Measurements from ENCODE around the gene STXBP5. TPM values are rescaled to one million over a fixed set of nuclear protein-coding genes. Genes with fewer than 3 reads are reported as not detected.

The STXBP5 gene
- total and polyA plus RNA-seq, 9 donors, result 3.3 to 15.4 (median 10.4) TPM

DNA sequence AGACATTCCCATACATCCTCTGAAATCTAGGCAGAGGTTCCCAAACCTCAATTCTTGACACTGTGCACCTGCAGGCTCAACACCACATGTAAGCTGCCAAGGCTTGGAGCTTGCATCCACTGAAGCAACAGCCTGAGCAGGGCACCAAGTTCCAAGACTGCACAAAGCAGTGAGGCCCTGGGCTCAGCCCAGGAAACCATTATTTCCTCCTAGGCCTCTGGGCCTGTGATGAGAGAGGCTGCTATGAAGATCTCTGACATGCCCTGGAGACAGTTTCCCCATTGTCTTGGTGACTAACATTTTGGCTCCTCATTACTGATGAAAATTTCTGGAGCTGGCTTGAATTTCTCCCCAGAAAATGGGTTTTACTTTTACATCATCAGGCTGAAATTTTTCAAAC, 196.8 kb downstream of the STXBP5 start:
- TF ChIP-seq EP300 (IDR thresholded peaks at IDR 0.05) (no peak), POLR2A (IDR thresholded peaks at IDR 0.05) (no peak)
- TF ChIP-seq, protein P1, sequence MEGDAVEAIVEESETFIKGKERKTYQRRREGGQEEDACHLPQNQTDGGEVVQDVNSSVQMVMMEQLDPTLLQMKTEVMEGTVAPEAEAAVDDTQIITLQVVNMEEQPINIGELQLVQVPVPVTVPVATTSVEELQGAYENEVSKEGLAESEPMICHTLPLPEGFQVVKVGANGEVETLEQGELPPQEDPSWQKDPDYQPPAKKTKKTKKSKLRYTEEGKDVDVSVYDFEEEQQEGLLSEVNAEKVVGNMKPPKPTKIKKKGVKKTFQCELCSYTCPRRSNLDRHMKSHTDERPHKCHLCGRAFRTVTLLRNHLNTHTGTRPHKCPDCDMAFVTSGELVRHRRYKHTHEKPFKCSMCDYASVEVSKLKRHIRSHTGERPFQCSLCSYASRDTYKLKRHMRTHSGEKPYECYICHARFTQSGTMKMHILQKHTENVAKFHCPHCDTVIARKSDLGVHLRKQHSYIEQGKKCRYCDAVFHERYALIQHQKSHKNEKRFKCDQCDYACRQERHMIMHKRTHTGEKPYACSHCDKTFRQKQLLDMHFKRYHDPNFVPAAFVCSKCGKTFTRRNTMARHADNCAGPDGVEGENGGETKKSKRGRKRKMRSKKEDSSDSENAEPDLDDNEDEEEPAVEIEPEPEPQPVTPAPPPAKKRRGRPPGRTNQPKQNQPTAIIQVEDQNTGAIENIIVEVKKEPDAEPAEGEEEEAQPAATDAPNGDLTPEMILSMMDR (IDR thresholded peaks at IDR 0.05), result no peak
- H3K4me3 ChIP-seq, result no peak overlapping the region
- intact Hi-C loops (cut with DNase I), result no loop called here
- H3K27ac ChIP-seq, result no peak overlapping the region
- H3K27me3 ChIP-seq, result no peaks in the 10 kb centered on the region
- H3K9me3 ChIP-seq, result no peaks in the 10 kb centered on the region
- no peaks in the 10 kb centered on the region for H3K4me1 ChIP-seq (ENCODE audit: insufficient read depth)
- no peak for DNase-seq
- no peaks in the 10 kb centered on the region for H3K36me3 ChIP-seq

DNA sequence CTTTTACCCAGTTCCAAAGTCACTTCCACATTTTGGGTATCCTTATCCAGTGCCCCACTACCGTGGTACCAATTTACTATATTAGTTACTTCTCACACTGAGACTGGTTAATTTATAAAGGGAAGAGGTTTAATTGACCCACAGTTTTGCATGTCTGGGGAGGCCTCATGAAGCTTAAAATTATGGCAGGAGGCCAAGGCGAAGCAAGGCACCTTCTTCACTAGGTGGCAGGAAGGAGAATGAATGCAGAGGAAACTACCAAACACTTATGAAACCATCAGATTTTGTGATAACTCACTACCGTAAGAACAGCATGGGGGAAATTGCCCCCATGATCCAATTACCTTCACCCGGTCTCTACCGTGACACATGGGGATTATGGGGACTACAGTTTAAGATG, 197.6 kb downstream of the STXBP5 start:
- 95 to 96% (median 95%) methylated on average over 5 of the region's 5 CpGs for WGBS, 3 donors
- intact Hi-C loops (cut with DNase I), result no loop called here
- Histone ChIP-seq H3K27ac (no peak overlapping the region), H3K4me3 (no peak overlapping the region), H3K27me3 (no peaks in the 10 kb centered on the region), H3K9me3 (no peaks in the 10 kb centered on the region), H3K36me3 (no peaks in the 10 kb centered on the region), H3K4me1 (ENCODE audit: insufficient read depth) (no peaks in the 10 kb centered on the region)
- DNase-seq, result no peak
- TF ChIP-seq, protein P1 (IDR thresholded peaks at IDR 0.05), result no peak
- TF ChIP-seq EP300 (IDR thresholded peaks at IDR 0.05), result no peak
- no peak for TF ChIP-seq POLR2A (IDR thresholded peaks at IDR 0.05)

DNA sequence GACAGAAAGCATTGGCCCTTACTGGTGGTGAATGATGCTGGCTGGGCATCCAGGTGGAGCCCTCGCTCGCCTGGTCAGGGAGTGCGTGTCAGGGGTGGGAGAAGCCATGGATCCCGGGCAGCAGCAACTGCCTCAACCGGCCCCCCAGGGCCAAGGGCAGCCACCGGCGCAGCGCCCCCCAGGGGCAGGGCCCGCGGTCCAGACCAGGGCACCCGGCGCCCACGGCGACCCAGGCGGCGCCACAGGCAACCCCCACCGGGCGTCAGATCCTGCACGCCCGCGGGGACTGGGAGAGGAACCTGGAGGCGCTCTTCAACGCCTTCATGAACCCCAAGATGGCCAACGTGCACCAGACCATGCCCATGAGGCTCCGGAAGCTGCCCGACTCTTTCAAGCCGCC, 202.6 kb downstream of the STXBP5 start:
- 93 to 95% (median 95%) methylated on average over 16 to 27 of the region's 27 CpGs for WGBS, 3 donors

DNA sequence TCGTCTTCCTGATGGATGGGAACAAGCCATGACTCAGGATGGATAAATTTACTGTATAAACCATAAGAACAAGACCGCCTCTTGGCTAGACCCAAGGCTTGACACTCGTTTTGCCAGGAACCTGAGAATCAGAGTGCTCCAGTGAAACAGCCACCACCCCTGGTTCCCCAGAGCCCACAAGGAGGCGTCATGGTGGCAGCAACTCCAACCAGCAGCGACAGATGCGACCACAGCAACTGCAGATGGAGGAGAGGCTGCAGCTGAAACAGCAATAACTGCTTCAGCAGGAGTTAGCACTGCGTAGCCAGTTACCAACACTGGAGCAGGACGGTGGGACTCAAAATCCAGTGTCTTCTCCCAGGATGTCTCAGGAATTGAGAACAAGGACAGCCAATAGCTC, 203.4 kb downstream of the STXBP5 start:
- TF ChIP-seq, protein P1 (IDR thresholded peaks at IDR 0.05), result no peak
- Histone ChIP-seq H3K27me3 (no peaks in the 10 kb centered on the region), H3K9me3 (no peaks in the 10 kb centered on the region), H3K4me1 (ENCODE audit: insufficient read depth) (no peaks in the 10 kb centered on the region), H3K36me3 (no peaks in the 10 kb centered on the region), H3K4me3 (no peak overlapping the region), H3K27ac (no peak overlapping the region)
- intact Hi-C loops (cut with DNase I), result no loop called here
- DNase-seq, result no peak
- 87 to 90% (median 87%) methylated on average over 8 of the region's 8 CpGs for WGBS, 3 donors

More for the DNA sequence above, 202.6 kb downstream of the STXBP5 start:
- no peaks in the 10 kb centered on the region for H3K36me3 ChIP-seq
- intact Hi-C loops (cut with DNase I), result no loop called here
- H3K9me3 ChIP-seq, result no peaks in the 10 kb centered on the region
- no peak for DNase-seq
- no peak overlapping the region for H3K27ac ChIP-seq
- TF ChIP-seq EP300 (IDR thresholded peaks at IDR 0.05), result no peak
- no peak for TF ChIP-seq POLR2A (IDR thresholded peaks at IDR 0.05)
- TF ChIP-seq, protein P1 (IDR thresholded peaks at IDR 0.05), result no peak
- H3K4me3 ChIP-seq, result no peak overlapping the region
- no peaks in the 10 kb centered on the region for H3K4me1 ChIP-seq (ENCODE audit: insufficient read depth)
- no peaks in the 10 kb centered on the region for H3K27me3 ChIP-seq

DNA sequence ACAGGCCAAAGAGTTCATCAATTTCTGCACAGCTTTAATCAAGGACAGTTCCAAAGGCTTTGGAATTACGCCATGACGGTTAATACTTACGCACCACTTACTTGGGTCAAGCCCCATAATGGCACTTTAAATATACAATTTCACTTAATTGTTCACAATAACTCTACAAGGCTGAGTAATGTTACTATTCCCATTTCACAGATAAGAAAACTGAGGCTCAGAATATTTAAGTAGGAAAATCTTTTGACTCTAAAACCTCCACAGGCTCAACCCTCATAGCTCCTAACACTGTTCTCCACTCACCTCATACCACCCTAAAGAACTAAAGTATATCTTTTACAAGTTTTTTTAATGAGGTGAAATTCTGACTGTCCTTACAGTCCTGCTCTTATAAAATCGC, 212.4 kb downstream of the STXBP5 start:
- Histone ChIP-seq H3K4me1 (ENCODE audit: insufficient read depth) (no peaks in the 10 kb centered on the region), H3K4me3 (no peak overlapping the region), H3K27me3 (no peaks in the 10 kb centered on the region), H3K27ac (no peak overlapping the region), H3K36me3 (no peaks in the 10 kb centered on the region), H3K9me3 (no peaks in the 10 kb centered on the region)
- 80 to 93% (median 91%) methylated on average over 4 of the region's 4 CpGs for WGBS, 3 donors
- TF ChIP-seq POLR2A (IDR thresholded peaks at IDR 0.05), result no peak
- TF ChIP-seq, protein P1 (IDR thresholded peaks at IDR 0.05), result no peak
- TF ChIP-seq EP300 (IDR thresholded peaks at IDR 0.05), result no peak
- intact Hi-C loops (cut with DNase I), result no loop called here
- DNase-seq, result no peak

Measured in ovary (tissue), 9 donors.